HG03520 (cell line): ENCODE data around the gene GET3.
"Not testable (repeated sequence)": the region's sequence is repeated elsewhere in the genome, so short reads cannot be mapped to it uniquely, and the experiment has no call there.

Source experiments
- ATAC-seq: cut with Tn5 transposase; IDR thresholded peaks from one replicate; pipeline ENCODE4 v1.9.1; 2021; ENCODE audit warnings: mild to moderate bottlenecking, moderate library complexity; ENCODE audit not compliant: unreplicated experiment

Gene GET3

DNA sequence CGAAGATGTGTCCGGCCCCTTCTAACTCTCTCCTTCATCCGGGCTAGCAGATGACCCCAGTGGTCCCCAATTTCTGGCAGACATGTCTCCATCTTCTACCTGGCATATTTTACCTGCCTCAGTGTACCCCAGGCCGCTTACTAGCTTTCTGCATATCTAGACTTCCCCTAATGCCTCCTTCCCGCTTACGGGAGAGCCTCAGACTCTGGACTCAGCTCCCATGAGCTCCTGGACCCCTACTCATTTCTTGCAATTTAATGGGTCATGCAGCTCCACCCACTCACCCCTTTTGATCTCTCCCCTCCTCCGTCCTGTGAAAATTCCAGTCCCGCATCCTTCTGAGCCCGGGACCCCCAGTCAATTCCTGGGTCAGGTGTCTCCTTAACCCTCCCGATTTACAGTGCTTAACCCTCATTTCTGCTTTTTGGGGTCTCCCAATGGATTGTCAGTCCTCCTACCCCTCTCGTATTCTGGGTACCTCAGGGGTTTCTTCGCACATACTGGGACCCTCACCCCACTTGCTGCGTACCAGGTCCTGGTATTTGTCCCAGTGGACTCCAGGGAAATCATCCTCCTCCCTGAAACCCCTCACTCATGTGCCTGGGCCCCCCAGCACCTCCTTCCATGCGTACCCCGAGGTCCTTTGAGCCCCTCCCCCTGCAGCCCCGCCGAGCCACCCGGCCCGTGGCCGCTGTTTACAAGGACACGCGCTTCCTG, 53.5 kb downstream of the GET3 start:
- no peak for ATAC-seq

GRCh38 chr19:12791345-12792050, 54.2 kb downstream of the GET3 start, which contains the start of gene JUNB:
JUNB (plus strand) TSS chr19:12791486; CDS start chr19:12791772, 286 bp downstream.
- ATAC-seq, result peak; percentile 29

DNA sequence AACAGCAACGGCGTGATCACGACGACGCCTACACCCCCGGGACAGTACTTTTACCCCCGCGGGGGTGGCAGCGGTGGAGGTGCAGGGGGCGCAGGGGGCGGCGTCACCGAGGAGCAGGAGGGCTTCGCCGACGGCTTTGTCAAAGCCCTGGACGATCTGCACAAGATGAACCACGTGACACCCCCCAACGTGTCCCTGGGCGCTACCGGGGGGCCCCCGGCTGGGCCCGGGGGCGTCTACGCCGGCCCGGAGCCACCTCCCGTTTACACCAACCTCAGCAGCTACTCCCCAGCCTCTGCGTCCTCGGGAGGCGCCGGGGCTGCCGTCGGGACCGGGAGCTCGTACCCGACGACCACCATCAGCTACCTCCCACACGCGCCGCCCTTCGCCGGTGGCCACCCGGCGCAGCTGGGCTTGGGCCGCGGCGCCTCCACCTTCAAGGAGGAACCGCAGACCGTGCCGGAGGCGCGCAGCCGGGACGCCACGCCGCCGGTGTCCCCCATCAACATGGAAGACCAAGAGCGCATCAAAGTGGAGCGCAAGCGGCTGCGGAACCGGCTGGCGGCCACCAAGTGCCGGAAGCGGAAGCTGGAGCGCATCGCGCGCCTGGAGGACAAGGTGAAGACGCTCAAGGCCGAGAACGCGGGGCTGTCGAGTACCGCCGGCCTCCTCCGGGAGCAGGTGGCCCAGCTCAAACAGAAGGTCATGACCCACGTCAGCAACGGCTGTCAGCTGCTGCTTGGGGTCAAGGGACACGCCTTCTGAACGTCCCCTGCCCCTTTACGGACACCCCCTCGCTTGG, 55.0 kb downstream of the GET3 start:
- no peak for ATAC-seq

DNA sequence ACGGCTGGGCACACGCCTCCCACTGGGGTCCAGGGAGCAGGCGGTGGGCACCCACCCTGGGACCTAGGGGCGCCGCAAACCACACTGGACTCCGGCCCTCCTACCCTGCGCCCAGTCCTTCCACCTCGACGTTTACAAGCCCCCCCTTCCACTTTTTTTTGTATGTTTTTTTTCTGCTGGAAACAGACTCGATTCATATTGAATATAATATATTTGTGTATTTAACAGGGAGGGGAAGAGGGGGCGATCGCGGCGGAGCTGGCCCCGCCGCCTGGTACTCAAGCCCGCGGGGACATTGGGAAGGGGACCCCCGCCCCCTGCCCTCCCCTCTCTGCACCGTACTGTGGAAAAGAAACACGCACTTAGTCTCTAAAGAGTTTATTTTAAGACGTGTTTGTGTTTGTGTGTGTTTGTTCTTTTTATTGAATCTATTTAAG, 55.6 kb downstream of the GET3 start:
- no peak for ATAC-seq

- ATAC-seq, result peak; percentile 17
These were observed 56.2 kb downstream of the GET3 start for GRCh38 chr19:12793290-12794195.

DNA sequence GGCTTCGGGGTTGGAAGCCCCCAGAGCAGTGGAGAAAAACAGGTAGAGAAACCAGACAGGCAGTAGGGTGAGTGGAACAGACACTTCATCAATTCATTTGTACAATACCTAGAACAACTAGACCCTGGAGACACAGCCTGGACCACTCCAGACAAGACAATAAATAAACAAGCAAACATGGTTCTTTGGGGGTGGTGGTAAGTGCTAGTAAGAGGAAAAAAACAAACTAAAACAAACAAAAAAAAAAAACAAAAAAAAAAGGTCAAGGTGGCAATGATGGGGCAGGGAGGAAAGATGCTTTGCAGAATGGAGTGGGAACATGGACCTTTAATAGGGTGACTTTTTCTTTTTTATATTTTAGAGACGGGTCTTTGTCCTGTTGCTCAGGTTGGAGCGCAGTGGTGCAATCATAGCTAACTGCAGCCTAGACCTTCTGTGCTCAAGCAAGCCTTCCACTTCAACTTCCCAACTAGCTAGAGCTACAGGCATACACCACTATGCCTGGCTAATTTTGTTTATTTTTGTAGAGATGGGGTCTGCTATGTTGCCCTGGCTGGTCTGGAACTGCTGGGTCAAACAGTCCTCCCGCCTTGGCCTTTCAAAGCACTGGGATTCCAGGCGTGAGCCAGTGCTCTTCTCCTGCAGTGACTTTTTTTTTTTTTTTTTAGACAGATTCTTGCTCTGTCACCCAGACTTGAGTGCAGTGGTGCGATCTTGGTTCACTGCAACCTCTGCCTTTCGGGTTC, 57.1 kb downstream of the GET3 start:
- ATAC-seq, result no peak

- ATAC-seq, result no peak
These were observed 57.7 kb downstream of the GET3 start for GRCh38 chr19:12794971-12795381.

GRCh38 chr19:12796146-12797071, 59.1 kb downstream of the GET3 start:
- no peak for ATAC-seq

DNA sequence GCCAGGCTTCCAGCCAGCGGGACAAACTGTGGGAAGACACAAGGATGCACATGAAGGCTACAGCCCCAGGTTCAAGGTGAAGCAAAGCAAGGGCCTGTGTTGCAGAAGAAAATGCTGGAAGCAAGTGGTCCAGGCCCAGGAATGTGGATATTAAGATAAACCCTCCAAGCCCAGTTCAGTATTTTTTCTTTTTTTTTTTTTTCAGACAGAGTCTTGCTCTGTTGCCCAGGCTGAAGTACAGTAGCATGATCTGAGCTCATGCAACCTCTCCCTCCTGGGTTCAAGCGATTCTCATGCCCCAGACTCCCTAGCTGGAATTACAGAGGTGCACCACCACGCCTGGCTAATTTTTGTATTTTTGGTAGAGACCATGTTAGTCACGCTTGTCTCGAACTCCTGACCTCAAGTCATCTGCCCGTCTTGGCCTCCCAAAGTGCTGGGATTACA, 59.9 kb downstream of the GET3 start:
- no peak for ATAC-seq

- ATAC-seq, result not testable (repeated sequence)
These were observed 60.3 kb downstream of the GET3 start for GRCh38 chr19:12797607-12798006.
